Endothelial cell of umbilical vein (primary cell): ENCODE measurements around the gene TRIM71. TPM values are rescaled to one million over a fixed set of nuclear protein-coding genes. Genes with fewer than 3 reads are reported as not detected.

Experiments used
- BruUV-seq: library from RNA; stranded (reverse); fragments of 400-500 nt; replicated peaks from 2 replicates; lab custom pipeline; 2021; lab: Mats Ljungman, UMichigan
- CTCF ChIA-PET: fragments of 300-600, 350-600 bp; sonication (Branson Sonifier 250); formaldehyde crosslinking; loops from one replicate; lab custom pipeline; 2021; ENCODE audit warnings: antibody characterized with exemption, inconsistent platforms; lab: Charles Lee
- POLR2A ChIA-PET: fragments of 300-600, 350-600 bp; sonication (Branson Sonifier 250); formaldehyde crosslinking; loops from one replicate; lab custom pipeline; 2021; ENCODE audit warnings: antibody characterized with exemption, inconsistent platforms; lab: Charles Lee
- DNase-seq: peaks from one replicate; pipeline ENCODE4 v3.0.0-alpha.2; 2011; ENCODE audit warnings: low read depth, low spot score
- FAIRE-seq: peaks from 2 replicates; lab custom pipeline; 2011; peaks lifted over from hg19 to GRCh38; lab: Jason Lieb, UNC
- H2AFZ ChIP-seq: 2 replicates; pipeline ENCODE4 v1.6.0; 2012; ENCODE audit warnings: low read depth, low read length, control low read depth, inconsistent platforms
- H3K27ac ChIP-seq: 2 replicates; pipeline ENCODE4 v1.5.1; 2011; ENCODE audit warnings: low read depth, mild to moderate bottlenecking, control low read depth, low read length, moderate library complexity; ENCODE audit not compliant: insufficient read depth
- H3K27me3 ChIP-seq, 2 experiments: 2 replicates each; pipeline versions ENCODE4 v1.6.0 to v1.6.1; 2011; ENCODE audit warnings: low read length in 2 of 2, mixed read lengths in 1 of 2; ENCODE audit not compliant: control insufficient read depth in 2 of 2, insufficient read depth in 2 of 2
- H3K36me3 ChIP-seq, 2 experiments: 2 replicates in 1 of 2; 3 replicates in 1 of 2; pipeline ENCODE4 v1.5.1; 2011; ENCODE audit warnings: low read length in 2 of 2, mild to moderate bottlenecking in 1 of 2, moderate library complexity in 1 of 2; ENCODE audit not compliant: control insufficient read depth in 2 of 2, insufficient read depth in 2 of 2; ENCODE audit errors: extremely low read depth in 1 of 2
- H3K4me1 ChIP-seq: 3 replicates; pipeline ENCODE4 v1.5.1; 2011; ENCODE audit warnings: mild to moderate bottlenecking, low read length; ENCODE audit not compliant: control insufficient read depth, insufficient read depth; ENCODE audit errors: extremely low read depth
- H3K4me2 ChIP-seq: 2 replicates; pipeline ENCODE4 v1.6.1; 2011; ENCODE audit warnings: low read length, control low read depth, mixed read lengths; ENCODE audit not compliant: insufficient read depth
- H3K4me3 ChIP-seq, 3 experiments: fragments of 200-600 bp in 1 of 3; sonication (generic), shearing (Covaris generic) in 1 of 3; replicated peaks in 1 of 3; 2 replicates each; pipeline ENCODE4 v1.5.1; 2011 to 2016; ENCODE audit warnings: control low read depth in 3 of 3, low read length in 3 of 3, mild to moderate bottlenecking in 2 of 3, inconsistent platforms in 1 of 3, low read depth in 1 of 3, moderate library complexity in 1 of 3; ENCODE audit not compliant: insufficient read depth in 1 of 3
- H3K79me2 ChIP-seq: 2 replicates; pipeline ENCODE4 v1.6.0; 2012; ENCODE audit warnings: low read length, inconsistent platforms; ENCODE audit not compliant: control insufficient read depth, insufficient read depth
- H3K9ac ChIP-seq: replicated peaks from 2 replicates; pipeline ENCODE3; 2011; ENCODE audit warnings: low read length, control low read depth; ENCODE audit not compliant: insufficient read depth; ENCODE audit errors: extremely low read depth
- H3K9me1 ChIP-seq: replicated peaks from 3 replicates; pipeline ENCODE4 v1.6.0; 2011; ENCODE audit warnings: mild to moderate bottlenecking, low read length; ENCODE audit not compliant: control insufficient read depth, insufficient read depth; ENCODE audit errors: extremely low read depth
- H3K9me3 ChIP-seq: replicated peaks from 2 replicates; pipeline ENCODE4 v1.5.1; 2012; ENCODE audit warnings: low read length, inconsistent platforms; ENCODE audit not compliant: control insufficient read depth, insufficient read depth
- H4K20me1 ChIP-seq: replicated peaks from 2 replicates; pipeline ENCODE3; 2011; ENCODE audit warnings: mild to moderate bottlenecking, low read length; ENCODE audit not compliant: control insufficient read depth, insufficient read depth; ENCODE audit errors: extremely low read depth
- CTCF ChIP-seq, 2 donors: IDR thresholded peaks; 1 replicate in 1 of 2; 2 replicates in 1 of 2; pipeline ENCODE4 v1.5.1; 2011; ENCODE audit warnings: low read length in 2 of 2, mild to moderate bottlenecking in 2 of 2, moderate library complexity in 2 of 2, control low read depth in 1 of 2, inconsistent platforms in 1 of 2, low read depth in 1 of 2; ENCODE audit not compliant: insufficient read depth in 1 of 2; ENCODE audit errors: extremely low read depth in 1 of 2
- EZH2 ChIP-seq: IDR thresholded peaks from 2 replicates; pipeline ENCODE4 v1.6.1; 2012; ENCODE audit warnings: borderline replicate concordance, low read depth, mild to moderate bottlenecking, moderate library complexity, low read length, inconsistent platforms; ENCODE audit not compliant: severe bottlenecking
- FOS ChIP-seq: IDR thresholded peaks from 2 replicates; pipeline ENCODE4 v1.6.1; 2011; ENCODE audit warnings: mild to moderate bottlenecking, low read length, moderate library complexity, borderline replicate concordance; ENCODE audit not compliant: insufficient read depth
- GATA2 ChIP-seq: IDR thresholded peaks from 2 replicates; pipeline ENCODE4 v1.7.0; 2011; ENCODE audit warnings: low read depth, mild to moderate bottlenecking, moderate library complexity, mixed read lengths, low read length; ENCODE audit not compliant: insufficient read length, insufficient read depth
- JUN ChIP-seq: IDR thresholded peaks from 2 replicates; pipeline ENCODE4 v1.6.1; 2011; ENCODE audit warnings: borderline replicate concordance, low read depth; ENCODE audit not compliant: insufficient read length, insufficient read depth
- MYC ChIP-seq: IDR thresholded peaks from one replicate; pipeline ENCODE4 v1.6.1; 2011; ENCODE audit warnings: mild to moderate bottlenecking, low read depth, low read length
- POLR2A ChIP-seq: IDR thresholded peaks from 2 replicates; pipeline ENCODE4 v1.6.1; 2012; ENCODE audit warnings: low read depth, mild to moderate bottlenecking, control low read depth, low read length
- POLR2AphosphoS5 ChIP-seq: IDR thresholded peaks from 2 replicates; pipeline ENCODE4 v1.6.1; 2012; ENCODE audit warnings: low read depth, mild to moderate bottlenecking, control low read depth, low read length, moderate library complexity; ENCODE audit not compliant: insufficient read depth
- dilution Hi-C: fragments of 300-500 bp; cut with MboI; formaldehyde crosslinking; loops from one replicate; pipeline ENCODE4 v1.15.0; 2019; ENCODE audit warnings: low sequenced_read_pairs; ENCODE audit not compliant: extremely low pct_ligation_motif_present
- intact Hi-C: fragments of 100-400 bp; cut with micrococcal nuclease; formaldehyde crosslinking; loops from one replicate; pipeline ENCODE4 v1.10.0; 2022
- polyA plus RNA-seq, 4 experiments: library from polyadenylated mRNA; depleted of rRNA in 3 of 4; stranded (reverse) in 3 of 4; unstranded in 1 of 4; fragments of >200 nt; gene quantifications; 2 replicates each; pipeline versions ENCODE4 v1.2.1 to v1.2.3, GENCODE V29; 2011 to 2012; ENCODE audit warnings: missing spikeins in 1 of 4
- total RNA-seq: library from RNA; stranded (reverse); gene quantifications from 2 replicates; pipeline ENCODE4 v1.2.3, GENCODE V29; 2021
- TF ChIP-seq, protein P1 (sequence below): IDR thresholded peaks from 2 replicates; pipeline ENCODE4 v1.6.1; 2011; ENCODE audit not compliant: insufficient read depth, insufficient read length

The TRIM71 gene
- total and polyA plus RNA-seq, 2 donors (not counting 3 experiments of a cell fraction or from before 2014, with no cell fraction given) = not detected

DNA sequence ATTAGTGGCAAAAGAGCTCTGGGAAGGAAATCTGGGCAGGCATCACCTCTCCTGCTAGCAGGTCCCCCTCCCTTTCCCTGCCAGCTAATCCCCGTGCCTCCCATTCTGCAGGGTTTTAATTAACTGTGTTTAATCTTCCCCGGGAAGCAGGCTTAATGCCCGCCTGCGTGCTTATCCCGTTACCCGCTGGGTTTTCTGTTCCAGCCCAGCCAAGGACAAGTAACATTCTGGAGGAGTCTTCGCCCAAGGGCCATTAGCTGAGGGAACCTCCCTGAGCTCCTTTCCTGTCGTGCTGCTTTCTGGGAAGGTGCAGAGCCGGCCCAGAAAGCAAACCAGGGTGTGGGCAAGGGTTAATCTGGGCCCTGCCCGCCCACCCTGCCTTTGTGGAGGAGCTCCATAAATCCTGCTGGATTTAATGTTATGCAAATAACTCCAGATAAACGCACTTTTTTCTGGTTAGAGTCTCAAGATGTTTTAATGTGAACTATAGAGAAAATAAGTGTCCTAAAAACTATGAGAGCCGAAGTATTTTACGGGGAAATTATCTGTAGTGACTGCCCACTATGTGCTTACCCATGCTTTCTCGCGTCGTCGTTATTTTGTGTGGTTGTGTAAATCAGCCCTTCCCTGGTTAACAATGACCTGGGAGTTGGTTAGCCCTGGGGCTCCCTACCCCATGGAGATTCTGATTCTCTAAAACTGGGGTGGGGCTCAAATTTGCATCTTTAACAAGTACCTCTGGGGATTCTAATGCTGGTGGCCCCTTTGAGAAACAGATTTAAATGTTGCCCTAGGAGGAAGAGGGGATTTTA lies 25.9 kb downstream of the TRIM71 start:
- Histone ChIP-seq H3K27ac (no peak overlapping the region), H3K4me2 (no peak overlapping the region), H3K79me2 (no peaks in the 10 kb centered on the region), H3K4me3 (no peak overlapping the region), H3K9me1 (no peaks in the 10 kb centered on the region), H3K27me3 (peaks cover 9 to 13% of the 10 kb centered on the region in 2 experiments), H3K9me3 (no peaks in the 10 kb centered on the region), H3K4me1 (no peaks in the 10 kb centered on the region), H3K36me3 (no peaks in the 10 kb centered on the region), H2AFZ (no peak overlapping the region), H4K20me1 (no peaks in the 10 kb centered on the region), H3K9ac (no peak overlapping the region)
- FAIRE-seq = no peak
- intact Hi-C loops = no loop called here
- TF ChIP-seq POLR2AphosphoS5 = no peak
- no peak for TF ChIP-seq JUN
- TF ChIP-seq, protein P1, sequence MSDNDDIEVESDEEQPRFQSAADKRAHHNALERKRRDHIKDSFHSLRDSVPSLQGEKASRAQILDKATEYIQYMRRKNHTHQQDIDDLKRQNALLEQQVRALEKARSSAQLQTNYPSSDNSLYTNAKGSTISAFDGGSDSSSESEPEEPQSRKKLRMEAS = no peak
- TF ChIP-seq FOS = no peak
- no peak for TF ChIP-seq MYC
- no peak for TF ChIP-seq GATA2
- TF ChIP-seq EZH2 = no peak
- no peak for TF ChIP-seq CTCF (IDR thresholded peaks at IDR 0.05; ENCODE audit: extremely low read depth in 1 of 2, insufficient read depth in 1 of 2, low read depth in 1 of 2, low read length in 2 of 2)
- no peak for TF ChIP-seq POLR2A
- ChIA-PET POLR2A (no interaction called here), CTCF (interaction anchor here (1.2 kb wide), 1 partner anchor 19 kb away, joined by 4 read pairs; no protein-coding TSS in a partner anchor)
- BruUV-seq = no TSS peak
- dilution Hi-C loops = no loop called here
- DNase-seq = no peak
